Smooth muscle cell (in vitro differentiated cells): ENCODE measurements around the gene FAM3C. TPM values are rescaled to one million over a fixed set of nuclear protein-coding genes. Genes with fewer than 3 reads are reported as not detected.

Experiments used
- DNase-seq: peaks from one replicate; lab custom pipeline; 2025; ENCODE audit not compliant: unreplicated experiment; lab: John Stamatoyannopoulos, UW
- H2AFZ ChIP-seq: fragments of 200-600 bp; sonication (generic); 2 replicates; pipeline ENCODE4 v1.6.0; 2016; ENCODE audit warnings: antibody characterized with exemption, low read depth, mild to moderate bottlenecking
- H3F3A ChIP-seq: fragments of 200-600 bp; sonication (generic); 2 replicates; pipeline ENCODE4 v1.6.0; 2017; ENCODE audit warnings: antibody characterized with exemption, low read depth
- H3K27ac ChIP-seq: fragments of 200-600 bp; sonication (generic); 2 replicates; pipeline ENCODE4 v1.5.1; 2016; ENCODE audit warnings: low read depth, mild to moderate bottlenecking
- H3K27me3 ChIP-seq: fragments of 200-600 bp; sonication (generic); 2 replicates; pipeline ENCODE4 v1.6.1; 2016; ENCODE audit warnings: low read depth, mild to moderate bottlenecking
- H3K36me3 ChIP-seq: fragments of 200-600 bp; sonication (generic); 2 replicates; pipeline ENCODE4 v1.5.1; 2016; ENCODE audit warnings: low read depth
- H3K4me1 ChIP-seq: fragments of 200-600 bp; sonication (generic); 2 replicates; pipeline ENCODE4 v1.5.1; 2016; ENCODE audit warnings: low read depth
- H3K4me2 ChIP-seq: fragments of 200-600 bp; sonication (generic); 2 replicates; pipeline ENCODE4 v1.6.0; 2016; ENCODE audit warnings: mild to moderate bottlenecking
- H3K4me3 ChIP-seq: fragments of 200-600 bp; sonication (generic); 2 replicates; pipeline ENCODE4 v1.5.1; 2016; ENCODE audit warnings: mild to moderate bottlenecking
- H3K79me2 ChIP-seq: fragments of 200-600 bp; sonication (generic); 2 replicates; pipeline ENCODE4 v1.6.0; 2016; ENCODE audit warnings: low read depth, mild to moderate bottlenecking
- H3K9ac ChIP-seq: fragments of 200-600 bp; sonication (generic); 2 replicates; pipeline ENCODE4 v1.6.0; 2016; ENCODE audit warnings: low read depth
- H3K9me3 ChIP-seq: fragments of 200-600 bp; sonication (generic); replicated peaks from 2 replicates; pipeline ENCODE4 v1.5.1; 2016; ENCODE audit warnings: low read depth
- H4K20me1 ChIP-seq: fragments of 200-600 bp; sonication (generic); 2 replicates; pipeline ENCODE4 v1.6.0; 2016; ENCODE audit warnings: low read depth
- WGBS: methylation state at CpG from one replicate; pipeline ENCODE4 v1.1.7; 2016; ENCODE audit warnings: low lambda C conversion rate; 5-methylcytosine and 5-hydroxymethylcytosine counted together
- polyA plus RNA-seq: library from polyadenylated mRNA; unstranded; fragments of >200 nt; fragmentation: Nextera tagmentation; extraction: Ambion mirVana; gene quantifications from 2 replicates; pipeline ENCODE4 v1.2.1, GENCODE V29; 2016
- total RNA-seq: library from RNA; depleted of rRNA; stranded (reverse); fragments of >200 nt; gene quantifications from 2 replicates; pipeline ENCODE4 v1.2.3, GENCODE V29; 2014
- TF ChIP-seq, protein P1 (sequence below): fragments of 200-600 bp; sonication (generic); IDR thresholded peaks from 2 replicates; pipeline ENCODE4 v1.5.1; 2017; ENCODE audit warnings: borderline replicate concordance, mild to moderate bottlenecking, antibody characterized with exemption; ENCODE audit not compliant: insufficient read depth, poor library complexity, severe bottlenecking

The FAM3C gene
- total and polyA plus RNA-seq, 2 experiments from 2014 or later: 83.9 to 101 TPM

DNA sequence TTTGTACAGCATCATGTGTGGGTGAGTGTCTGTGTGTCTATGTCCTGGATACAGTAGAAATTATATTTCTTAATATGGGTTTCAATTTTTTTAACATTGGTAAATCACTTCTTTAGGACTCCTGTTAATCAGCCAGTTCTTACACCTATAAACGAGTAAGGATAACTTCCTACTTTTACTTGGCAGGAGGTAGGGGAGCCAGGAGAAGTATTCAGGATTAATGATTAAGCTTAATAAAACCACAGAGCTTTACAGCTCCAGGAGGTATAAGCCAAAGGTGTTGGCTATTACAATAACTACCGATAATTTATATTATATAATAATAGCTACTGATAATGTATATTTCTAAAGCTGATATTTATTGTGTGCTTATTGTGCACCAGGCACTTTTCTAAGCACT lies 1.7 kb upstream of the FAM3C start:
- Histone ChIP-seq H3K9ac (no peak overlapping the region), H3K27me3 (no peaks in the 10 kb centered on the region), H3K36me3 (no peaks in the 10 kb centered on the region), H3K9me3 (no peaks in the 10 kb centered on the region), H2AFZ (no peak overlapping the region), H3F3A (no peaks in the 10 kb centered on the region), H4K20me1 (peaks cover 54% of the 10 kb centered on the region), H3K79me2 (peaks cover 30% of the 10 kb centered on the region), H3K27ac (peak overlapping the region; percentile 81), H3K4me2 (no peak overlapping the region), H3K4me1 (peaks cover 7% of the 10 kb centered on the region), H3K4me3 (no peak overlapping the region)
- 96% methylated on average over 2 of the region's 2 CpGs for WGBS
- DNase-seq: no peak
- TF ChIP-seq, protein P1, sequence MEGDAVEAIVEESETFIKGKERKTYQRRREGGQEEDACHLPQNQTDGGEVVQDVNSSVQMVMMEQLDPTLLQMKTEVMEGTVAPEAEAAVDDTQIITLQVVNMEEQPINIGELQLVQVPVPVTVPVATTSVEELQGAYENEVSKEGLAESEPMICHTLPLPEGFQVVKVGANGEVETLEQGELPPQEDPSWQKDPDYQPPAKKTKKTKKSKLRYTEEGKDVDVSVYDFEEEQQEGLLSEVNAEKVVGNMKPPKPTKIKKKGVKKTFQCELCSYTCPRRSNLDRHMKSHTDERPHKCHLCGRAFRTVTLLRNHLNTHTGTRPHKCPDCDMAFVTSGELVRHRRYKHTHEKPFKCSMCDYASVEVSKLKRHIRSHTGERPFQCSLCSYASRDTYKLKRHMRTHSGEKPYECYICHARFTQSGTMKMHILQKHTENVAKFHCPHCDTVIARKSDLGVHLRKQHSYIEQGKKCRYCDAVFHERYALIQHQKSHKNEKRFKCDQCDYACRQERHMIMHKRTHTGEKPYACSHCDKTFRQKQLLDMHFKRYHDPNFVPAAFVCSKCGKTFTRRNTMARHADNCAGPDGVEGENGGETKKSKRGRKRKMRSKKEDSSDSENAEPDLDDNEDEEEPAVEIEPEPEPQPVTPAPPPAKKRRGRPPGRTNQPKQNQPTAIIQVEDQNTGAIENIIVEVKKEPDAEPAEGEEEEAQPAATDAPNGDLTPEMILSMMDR: no peak

DNA sequence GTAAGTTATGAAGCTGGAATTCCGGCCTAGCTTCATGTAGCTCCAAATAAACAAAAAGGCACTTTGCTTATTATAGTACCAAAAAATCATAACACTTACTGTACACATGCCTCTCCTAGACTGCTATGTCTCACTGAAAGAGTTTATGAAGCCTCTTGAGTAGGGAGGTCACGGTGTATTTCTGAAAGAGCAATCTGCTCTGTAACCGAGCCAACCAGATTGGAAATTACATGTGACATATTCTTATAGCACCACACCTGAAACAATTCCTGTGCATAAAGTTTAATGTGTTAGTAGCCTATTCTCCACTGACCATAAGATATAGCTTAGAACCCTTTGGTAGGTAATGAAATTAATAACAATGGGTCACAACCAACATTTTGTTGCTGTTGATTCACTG lies 1.3 kb upstream of the FAM3C start:
- Histone ChIP-seq H3K4me1 (peaks cover 7% of the 10 kb centered on the region), H3K9ac (no peak overlapping the region), H3F3A (no peaks in the 10 kb centered on the region), H3K36me3 (no peaks in the 10 kb centered on the region), H3K4me2 (peak overlapping the region; percentile 90), H3K27ac (peak overlapping the region; percentile 81), H3K4me3 (peak overlapping the region; percentile 94), H3K79me2 (peaks cover 35% of the 10 kb centered on the region), H3K9me3 (no peaks in the 10 kb centered on the region), H3K27me3 (no peaks in the 10 kb centered on the region), H2AFZ (no peak overlapping the region), H4K20me1 (peaks cover 54% of the 10 kb centered on the region)
- no peak for DNase-seq
- 96% methylated on average over 3 of the region's 3 CpGs for WGBS
- TF ChIP-seq, protein P1: no peak

DNA sequence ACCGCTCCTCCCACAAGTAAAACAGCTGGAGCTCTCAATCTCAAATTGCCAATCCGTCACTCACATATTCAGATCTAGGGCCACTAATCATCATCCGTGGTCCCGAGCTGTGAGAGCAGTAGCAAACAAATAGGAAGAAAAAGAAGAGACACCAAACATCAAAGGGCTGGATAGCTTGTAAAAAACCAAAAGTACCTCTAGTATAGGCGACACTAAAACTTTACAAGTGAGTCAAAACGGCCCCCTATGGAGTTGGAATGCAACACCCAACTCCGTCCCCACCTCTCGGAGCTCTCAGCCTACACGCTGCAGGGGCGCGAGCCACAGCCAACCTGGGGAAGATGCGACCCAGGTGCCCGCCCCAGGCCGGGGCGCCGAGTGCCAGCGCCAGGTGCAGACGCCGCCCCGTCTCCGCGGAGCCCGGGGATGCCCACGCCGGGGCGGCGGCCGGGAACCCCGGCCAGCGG lies 581 bp downstream of the FAM3C start:
- Histone ChIP-seq H3K36me3 (no peaks in the 10 kb centered on the region), H3K79me2 (peaks cover 53% of the 10 kb centered on the region), H3K4me3 (peak overlapping the region; percentile 94), H3K9me3 (no peaks in the 10 kb centered on the region), H3K27me3 (no peaks in the 10 kb centered on the region), H3K4me1 (peaks cover 7% of the 10 kb centered on the region), H4K20me1 (peaks cover 57% of the 10 kb centered on the region), H3F3A (no peaks in the 10 kb centered on the region), H2AFZ (no peak overlapping the region), H3K9ac (peak overlapping the region; percentile 91), H3K27ac (peak overlapping the region; percentile 79), H3K4me2 (peak overlapping the region; percentile 99)
- TF ChIP-seq, protein P1: no peak
- DNase-seq: no peak
- WGBS: under 1% methylated on average over 30 of the region's 30 CpGs

- Histone ChIP-seq H3F3A (no peaks in the 10 kb centered on the region), H3K4me3 (peak overlapping the region; percentile 94), H3K36me3 (no peaks in the 10 kb centered on the region), H3K4me1 (peaks cover 7% of the 10 kb centered on the region), H3K9ac (no peak overlapping the region), H3K9me3 (no peaks in the 10 kb centered on the region), H3K79me2 (peaks cover 61% of the 10 kb centered on the region), H3K27ac (peak overlapping the region; percentile 0), H4K20me1 (peaks cover 59% of the 10 kb centered on the region), H3K27me3 (no peaks in the 10 kb centered on the region), H3K4me2 (peak overlapping the region; percentile 99), H2AFZ (no peak overlapping the region)
- DNase-seq: no peak
- TF ChIP-seq, protein P1: no peak
- WGBS: 45% methylated on average over 7 of the region's 7 CpGs
These were observed 1.4 kb downstream of the FAM3C start for GRCh38 chr7:121394709-121395140.
